K562 (cell line): ENCODE measurements around the gene PRR15L. TPM values are rescaled to one million over a fixed set of nuclear protein-coding genes. Genes with fewer than 3 reads are reported as not detected.

Source experiments
- ATAC-seq: fragments of 200-7000 bp; cut with Tn5 transposase; 3 replicates; pipeline ENCODE4 v1.9.1; 2020; ENCODE audit warnings: moderate library complexity
- BruUV-seq: library from RNA; stranded (reverse); fragments of 400-500 nt; replicated peaks from 2 replicates; lab custom pipeline; 2021; lab: Mats Ljungman, UMichigan
- CTCF ChIA-PET: fragments of 300-600 bp; formaldehyde crosslinking; extraction: SDS; loops from one replicate; lab custom pipeline; 2021; ENCODE audit warnings: low intra/inter-chr PET ratio; lab: Yijun Ruan, JAX
- POLR2A ChIA-PET: fragments of 300-600, 350-650 bp; sonication (Branson Sonifier 250); formaldehyde crosslinking; extraction: SDS; loops from one replicate; lab custom pipeline; 2021; ENCODE audit warnings: antibody characterized with exemption, inconsistent platforms; lab: Yijun Ruan, JAX
- DNase-seq, 4 experiments: peaks; one replicate each; pipeline versions ENCODE4 v3.0.0 to v3.0.0-alpha.2; 2011 to 2018; ENCODE audit warnings: low spot score in 3 of 4, mixed read lengths in 3 of 4; ENCODE audit errors: extremely low read depth in 1 of 4
- FAIRE-seq: peaks from 2 replicates; lab custom pipeline; 2011; peaks lifted over from hg19 to GRCh38; lab: Jason Lieb, UNC
- H2AFZ ChIP-seq: 2 replicates; pipeline ENCODE4 v1.6.0; 2011; ENCODE audit warnings: low read depth, low read length, control low read depth, inconsistent platforms
- H3K27ac ChIP-seq: fragments of 200-600 bp; 3 replicates; pipeline ENCODE4 v1.8.0; 2011; ENCODE audit warnings: low read depth, mild to moderate bottlenecking, control low read depth, inconsistent platforms, low read length, moderate library complexity, mixed read lengths; ENCODE audit errors: extremely low read depth
- H3K27me3 ChIP-seq, 2 experiments: fragments of 300-600 bp in 1 of 2; 2 replicates in 1 of 2; 3 replicates in 1 of 2; pipeline versions ENCODE4 v1.6.0 to v1.8.0; 2011; ENCODE audit warnings: inconsistent platforms in 2 of 2, low read length in 2 of 2, mild to moderate bottlenecking in 1 of 2, mixed read lengths in 1 of 2, moderate library complexity in 1 of 2; ENCODE audit not compliant: control insufficient read depth in 2 of 2, insufficient read depth in 2 of 2
- H3K36me3 ChIP-seq: fragments of 300-600 bp; 3 replicates; pipeline ENCODE4 v1.8.0; 2011; ENCODE audit warnings: mild to moderate bottlenecking, low read length, inconsistent platforms; ENCODE audit not compliant: control insufficient read depth, insufficient read depth
- H3K4me1 ChIP-seq, 2 experiments: fragments of 200-600 bp in 1 of 2; replicated peaks in 1 of 2; 2 replicates in 1 of 2; 3 replicates in 1 of 2; pipeline versions ENCODE4 v1.5.1 to v1.8.0; 2011; ENCODE audit warnings: inconsistent platforms in 2 of 2, low read length in 2 of 2, mild to moderate bottlenecking in 1 of 2, mixed read lengths in 1 of 2, moderate library complexity in 1 of 2; ENCODE audit not compliant: control insufficient read depth in 2 of 2, insufficient read depth in 2 of 2
- H3K4me2 ChIP-seq: 2 replicates; pipeline ENCODE4 v1.6.1; 2011; ENCODE audit warnings: low read length, control low read depth, inconsistent platforms, mixed read lengths; ENCODE audit not compliant: insufficient read depth
- H3K4me3 ChIP-seq: fragments of 200-600 bp; sonication (generic), shearing (Covaris generic); 2 replicates; pipeline ENCODE4 v1.5.1; 2016; ENCODE audit warnings: control low read depth, inconsistent platforms
- H3K79me2 ChIP-seq: fragments of 200-600 bp; 3 replicates; pipeline ENCODE4 v1.8.0; 2011; ENCODE audit warnings: low read length, inconsistent platforms; ENCODE audit not compliant: control insufficient read depth, insufficient read depth
- H3K9ac ChIP-seq, 2 experiments: 2 replicates each; pipeline versions ENCODE4 v1.6.0 to v1.6.1; 2011; ENCODE audit warnings: low read depth in 2 of 2, low read length in 2 of 2, control low read depth in 1 of 2, inconsistent platforms in 1 of 2, mild to moderate bottlenecking in 1 of 2, mixed read lengths in 1 of 2; ENCODE audit not compliant: insufficient read depth in 1 of 2
- H3K9me1 ChIP-seq: one replicate; pipeline ENCODE4 v1.6.0; 2011; ENCODE audit warnings: inconsistent platforms, mild to moderate bottlenecking, low read length, moderate library complexity; ENCODE audit not compliant: control insufficient read depth, insufficient read depth
- H3K9me3 ChIP-seq: replicated peaks from 2 replicates; pipeline ENCODE4 v1.5.1; 2011; ENCODE audit warnings: low read depth, low read length, inconsistent platforms; ENCODE audit not compliant: control insufficient read depth, insufficient read depth
- H4K20me1 ChIP-seq: replicated peaks from 2 replicates; pipeline ENCODE4 v1.6.1; 2011; ENCODE audit warnings: low read length, inconsistent platforms, mixed read lengths; ENCODE audit not compliant: control insufficient read depth, insufficient read depth
- SIRT6 ChIP-seq: IDR thresholded peaks from one replicate; pipeline ENCODE4 v1.6.1; 2012; ENCODE audit warnings: low read depth, mild to moderate bottlenecking, control low read depth, inconsistent platforms, low read length, moderate library complexity
- YY1 ChIP-seq, 3 experiments: IDR thresholded peaks; 2 replicates each; pipeline ENCODE4 v1.6.1; 2011; ENCODE audit warnings: low read length in 2 of 3, mild to moderate bottlenecking in 2 of 3, moderate library complexity in 2 of 3, borderline replicate concordance in 1 of 3, control low read depth in 1 of 3, low read depth in 1 of 3; ENCODE audit not compliant: insufficient read depth in 3 of 3, insufficient replicate concordance in 2 of 3, control insufficient read depth in 1 of 3, insufficient read length in 1 of 3; ENCODE audit errors: extremely low read depth in 1 of 3
- WGBS: fragments of 100-300 bp; shearing (Covaris generic); methylation state at CpG from one replicate; pipeline ENCODE4 v1.1.6; 2016; ENCODE audit warnings: low coverage, mixed read lengths; ENCODE audit not compliant: insufficient coverage; ENCODE audit errors: missing lambda C conversion rate; 5-methylcytosine and 5-hydroxymethylcytosine counted together
- in situ Hi-C: fragments of 300-500 bp; cut with MboI; formaldehyde crosslinking; loops from 4 replicates; pipeline ENCODE4 v1.15.0; 2018; ENCODE audit warnings: inconsistent platforms, mixed read lengths
- intact Hi-C: fragments of 100-400 bp; cut with micrococcal nuclease; formaldehyde crosslinking; loops from 2 replicates; pipeline ENCODE4 v1.14.2; 2022
- polyA plus RNA-seq, 8 experiments: library from polyadenylated mRNA; depleted of rRNA in 4 of 8; stranded (reverse) in 5 of 8; unstranded in 3 of 8; fragments of >200 nt; fragmentation: Nextera tagmentation in 2 of 8; fragmentation: Illumina TruSeq in 1 of 8; extraction: Ambion mirVana in 2 of 8; extraction: Trizol in 1 of 8; gene quantifications; 2 replicates each; pipeline versions ENCODE4 v1.2.1 to v1.2.3, GENCODE V29; 2011 to 2014; ENCODE audit warnings: inconsistent platforms in 1 of 8, missing spikeins in 1 of 8
- total RNA-seq, 7 experiments: library from RNA; depleted of rRNA in 6 of 7; stranded (reverse); fragments of >200 nt in 6 of 7; fragmentation: Illumina TruSeq in 2 of 7; extraction: Trizol in 2 of 7; gene quantifications; 2 replicates each; pipeline versions ENCODE4 v1.2.1 to v1.2.3, GENCODE V29; 2011 to 2021; ENCODE audit warnings: low replicate concordance in 1 of 7
- TF ChIP-seq, protein P1 (sequence below): fragments of 250-450 bp; sonication (Bioruptor Pico); IDR thresholded peaks from 2 replicates; pipeline ENCODE4 v1.5.0; 2021
- TF ChIP-seq, protein P2 (sequence below): fragments of 450-650 bp; formaldehyde crosslinking; IDR thresholded peaks from 2 replicates; pipeline ENCODE4 v1.4.0; 2020; ENCODE audit warnings: mild to moderate bottlenecking, moderate library complexity
- TF ChIP-seq, protein P3 (sequence below), 2 experiments: fragments of 450-650 bp in 1 of 2; IDR thresholded peaks; 2 replicates each; pipeline ENCODE4 v1.6.1; 2011 to 2017; ENCODE audit warnings: low read depth in 2 of 2, antibody characterized with exemption in 1 of 2, borderline replicate concordance in 1 of 2, low read length in 1 of 2, mild to moderate bottlenecking in 1 of 2, mixed read lengths in 1 of 2; ENCODE audit not compliant: control insufficient read depth in 1 of 2
- TF ChIP-seq, protein P4 (sequence below): sonication (generic); formaldehyde crosslinking; IDR thresholded peaks from 2 replicates; pipeline ENCODE4 v1.9.0; 2022; ENCODE audit warnings: mild to moderate bottlenecking, missing genetic modification reagents

The PRR15L gene
- total and polyA plus RNA-seq, 9 of the 15 experiments (the other 6 are each of a cell fraction or from before 2014, with no cell fraction given): 0.03 TPM; not detected in 8

DNA sequence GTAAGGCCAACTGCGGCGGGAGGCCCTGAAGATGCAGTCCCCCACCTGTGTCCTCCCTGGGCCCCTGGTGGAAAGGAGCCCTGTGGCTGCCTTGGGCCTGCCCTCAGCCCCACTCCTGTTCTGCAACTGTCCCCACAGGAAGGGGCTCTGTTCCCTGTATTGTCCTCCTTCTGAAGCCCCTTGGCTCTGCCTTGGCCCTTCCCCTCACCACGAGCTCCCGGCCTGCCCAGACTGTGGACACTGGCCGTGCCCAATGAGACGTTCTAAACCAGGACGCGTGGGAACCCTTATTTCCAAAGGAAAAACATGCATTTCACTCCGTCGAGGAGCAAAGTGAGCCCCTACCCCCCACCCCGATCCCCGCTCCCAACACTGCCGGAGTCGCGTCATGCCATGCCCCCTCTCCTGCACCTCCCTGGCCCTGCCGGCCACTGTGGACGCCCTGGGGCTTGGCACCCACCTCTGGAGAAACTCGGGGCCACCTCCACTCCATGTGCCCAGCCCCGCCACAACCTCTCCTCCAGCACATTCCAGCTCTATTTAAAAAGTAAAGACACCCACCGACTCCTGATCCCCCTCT, 29.8 kb downstream of the PRR15L start:
- DNase-seq: no peak

More for the DNA sequence above, 29.8 kb downstream of the PRR15L start:
- Histone ChIP-seq H3K79me2 (no peaks in the 10 kb centered on the region), H3K9me3 (no peaks in the 10 kb centered on the region), H3K9ac (peak overlapping the region in 1 of 2 experiments; percentile 67; a peak in 1 of 4 replicates), H4K20me1 (no peaks in the 10 kb centered on the region), H3K27me3 (no peaks in the 10 kb centered on the region), H3K4me1 (peaks cover 18 to 33% of the 10 kb centered on the region in 2 experiments), H3K9me1 (peaks cover 2% of the 10 kb centered on the region), H3K4me2 (no peak overlapping the region), H3K27ac (no peak overlapping the region), H3K4me3 (no peak overlapping the region), H2AFZ (no peak overlapping the region), H3K36me3 (peaks cover 52% of the 10 kb centered on the region; the same call in 2 of the 3 replicates)
- TF ChIP-seq, protein P1, sequence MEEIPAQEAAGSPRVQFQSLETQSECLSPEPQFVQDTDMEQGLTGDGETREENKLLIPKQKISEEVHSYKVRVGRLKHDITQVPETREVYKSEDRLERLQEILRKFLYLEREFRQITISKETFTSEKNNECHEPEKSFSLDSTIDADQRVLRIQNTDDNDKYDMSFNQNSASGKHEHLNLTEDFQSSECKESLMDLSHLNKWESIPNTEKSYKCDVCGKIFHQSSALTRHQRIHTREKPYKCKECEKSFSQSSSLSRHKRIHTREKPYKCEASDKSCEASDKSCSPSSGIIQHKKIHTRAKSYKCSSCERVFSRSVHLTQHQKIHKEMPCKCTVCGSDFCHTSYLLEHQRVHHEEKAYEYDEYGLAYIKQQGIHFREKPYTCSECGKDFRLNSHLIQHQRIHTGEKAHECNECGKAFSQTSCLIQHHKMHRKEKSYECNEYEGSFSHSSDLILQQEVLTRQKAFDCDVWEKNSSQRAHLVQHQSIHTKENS (CRISPR knock-in tag): no peak
- TF ChIP-seq, protein P2, sequence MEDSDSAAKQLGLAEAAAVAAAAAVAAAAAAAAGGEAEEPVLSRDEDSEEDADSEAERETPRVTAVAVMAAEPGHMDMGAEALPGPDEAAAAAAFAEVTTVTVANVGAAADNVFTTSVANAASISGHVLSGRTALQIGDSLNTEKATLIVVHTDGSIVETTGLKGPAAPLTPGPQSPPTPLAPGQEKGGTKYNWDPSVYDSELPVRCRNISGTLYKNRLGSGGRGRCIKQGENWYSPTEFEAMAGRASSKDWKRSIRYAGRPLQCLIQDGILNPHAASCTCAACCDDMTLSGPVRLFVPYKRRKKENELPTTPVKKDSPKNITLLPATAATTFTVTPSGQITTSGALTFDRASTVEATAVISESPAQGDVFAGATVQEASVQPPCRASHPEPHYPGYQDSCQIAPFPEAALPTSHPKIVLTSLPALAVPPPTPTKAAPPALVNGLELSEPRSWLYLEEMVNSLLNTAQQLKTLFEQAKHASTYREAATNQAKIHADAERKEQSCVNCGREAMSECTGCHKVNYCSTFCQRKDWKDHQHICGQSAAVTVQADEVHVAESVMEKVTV (CRISPR knock-in tag): no peak
- TF ChIP-seq, protein P3, sequence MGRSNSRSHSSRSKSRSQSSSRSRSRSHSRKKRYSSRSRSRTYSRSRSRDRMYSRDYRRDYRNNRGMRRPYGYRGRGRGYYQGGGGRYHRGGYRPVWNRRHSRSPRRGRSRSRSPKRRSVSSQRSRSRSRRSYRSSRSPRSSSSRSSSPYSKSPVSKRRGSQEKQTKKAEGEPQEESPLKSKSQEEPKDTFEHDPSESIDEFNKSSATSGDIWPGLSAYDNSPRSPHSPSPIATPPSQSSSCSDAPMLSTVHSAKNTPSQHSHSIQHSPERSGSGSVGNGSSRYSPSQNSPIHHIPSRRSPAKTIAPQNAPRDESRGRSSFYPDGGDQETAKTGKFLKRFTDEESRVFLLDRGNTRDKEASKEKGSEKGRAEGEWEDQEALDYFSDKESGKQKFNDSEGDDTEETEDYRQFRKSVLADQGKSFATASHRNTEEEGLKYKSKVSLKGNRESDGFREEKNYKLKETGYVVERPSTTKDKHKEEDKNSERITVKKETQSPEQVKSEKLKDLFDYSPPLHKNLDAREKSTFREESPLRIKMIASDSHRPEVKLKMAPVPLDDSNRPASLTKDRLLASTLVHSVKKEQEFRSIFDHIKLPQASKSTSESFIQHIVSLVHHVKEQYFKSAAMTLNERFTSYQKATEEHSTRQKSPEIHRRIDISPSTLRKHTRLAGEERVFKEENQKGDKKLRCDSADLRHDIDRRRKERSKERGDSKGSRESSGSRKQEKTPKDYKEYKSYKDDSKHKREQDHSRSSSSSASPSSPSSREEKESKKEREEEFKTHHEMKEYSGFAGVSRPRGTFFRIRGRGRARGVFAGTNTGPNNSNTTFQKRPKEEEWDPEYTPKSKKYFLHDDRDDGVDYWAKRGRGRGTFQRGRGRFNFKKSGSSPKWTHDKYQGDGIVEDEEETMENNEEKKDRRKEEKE (IDR thresholded peaks at IDR 0.05; ENCODE audit: borderline replicate concordance in 1 of 2, control insufficient read depth in 1 of 2, low read depth in 2 of 2, low read length in 1 of 2): no peak
- TF ChIP-seq, protein P4, sequence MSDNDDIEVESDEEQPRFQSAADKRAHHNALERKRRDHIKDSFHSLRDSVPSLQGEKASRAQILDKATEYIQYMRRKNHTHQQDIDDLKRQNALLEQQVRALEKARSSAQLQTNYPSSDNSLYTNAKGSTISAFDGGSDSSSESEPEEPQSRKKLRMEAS (CRISPR knock-in tag): 0 out of 2 replicates have a peak, but pooled peaks have one; percentile 20
- no peak for TF ChIP-seq YY1 (IDR thresholded peaks at IDR 0.05; ENCODE audit: borderline replicate concordance in 1 of 3, control insufficient read depth in 1 of 3, extremely low read depth in 1 of 3, insufficient read depth in 3 of 3, insufficient read length in 1 of 3, insufficient replicate concordance in 2 of 3, low read depth in 1 of 3, low read length in 2 of 3)
- no peak for TF ChIP-seq SIRT6
- ChIA-PET CTCF (no interaction called here), POLR2A (interaction anchor here (3.3 kb wide), 1 partner anchor 10 kb away, joined by 18 read pairs; no protein-coding TSS in a partner anchor)
- FAIRE-seq: no peak
- WGBS: 90% methylated on average over 13 of the region's 20 CpGs
- BruUV-seq: no TSS peak
- intact Hi-C loops (no loop called here), in situ Hi-C loops (no loop called here)
- ATAC-seq: no peak
